ENCODE data around the gene MAGEA9B. TPM values are rescaled to one million over a fixed set of nuclear protein-coding genes. Genes with fewer than 3 reads are reported as not detected.

MAGEA9B gene
- total and polyA plus RNA-seq, 10 of the 15 experiments (the other 5 are each of a cell fraction or from before 2014, with no cell fraction given), result 0.08 TPM; not detected in 9

DNA sequence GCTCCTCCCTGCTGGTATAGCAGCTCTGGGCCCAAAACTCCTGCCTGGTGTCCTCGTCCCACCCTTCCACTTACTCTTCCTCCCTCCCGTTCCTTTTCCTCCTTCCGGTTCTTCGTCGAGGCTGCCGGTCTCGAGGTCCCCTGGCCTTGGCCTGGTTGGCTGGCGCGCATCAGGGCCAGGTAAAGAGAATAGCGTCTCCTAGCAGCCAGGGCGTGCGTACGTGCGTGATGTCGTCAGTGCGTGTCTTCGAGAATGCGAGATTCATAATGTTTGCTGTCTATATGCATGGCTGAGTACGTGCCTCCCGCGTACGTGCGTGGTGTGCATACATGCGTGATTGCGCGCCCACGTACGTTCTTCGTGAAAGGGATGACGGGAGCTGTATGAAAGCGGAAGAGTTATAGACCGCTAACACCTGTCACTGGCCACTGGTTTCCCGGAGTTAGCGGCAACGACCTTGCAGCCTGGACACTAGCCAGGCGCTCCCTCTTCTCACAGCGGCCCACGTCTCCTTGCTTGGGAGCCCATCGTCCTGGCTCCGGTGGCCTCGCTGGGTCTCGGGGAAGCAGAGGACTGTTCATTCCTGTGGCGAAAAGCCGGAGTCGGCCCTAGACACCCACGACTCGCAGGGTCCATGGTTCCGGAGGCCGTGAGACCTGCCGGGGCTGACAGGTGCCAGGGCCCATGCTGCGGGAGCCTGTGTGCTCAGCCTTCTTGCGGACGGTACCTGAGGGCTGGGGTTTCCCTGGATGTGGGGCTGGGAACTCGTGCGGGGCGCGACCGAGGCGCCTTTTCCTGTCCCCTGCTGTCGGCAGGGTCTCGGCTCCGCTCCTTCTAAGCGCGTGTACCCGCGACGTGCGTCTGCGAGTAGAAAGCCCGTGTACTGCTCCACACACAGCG lies 46.4 kb downstream of the MAGEA9B start, which contains the start of gene EOLA1 (continued):
- peak in 1 of 2 experiments; percentile 5; a peak in 1 of 4 replicates for TF ChIP-seq SRF (IDR thresholded peaks at IDR 0.05; ENCODE audit: low read depth in 2 of 2, low read length in 2 of 2)
- peak; percentile 89 for TF ChIP-seq POLR2A (IDR thresholded peaks at IDR 0.05; ENCODE audit: low read depth, low read length)
- TF ChIP-seq CHD2 (IDR thresholded peaks at IDR 0.05; ENCODE audit: borderline replicate concordance, low read depth, low read length), result peak; percentile 12
- peak; percentile 96 for TF ChIP-seq PAX5 (IDR thresholded peaks at IDR 0.05; ENCODE audit: borderline replicate concordance, low read depth, low read length)
- TF ChIP-seq HCFC1 (IDR thresholded peaks at IDR 0.05; ENCODE audit: low read length), result peak; percentile 20; the same call in 1 of the 2 replicates
- peak; percentile 86 for TF ChIP-seq RELB (IDR thresholded peaks at IDR 0.05; ENCODE audit: low read depth)
- peak; percentile 67; the same call in 1 of the 2 replicates for TF ChIP-seq PAX8 (IDR thresholded peaks at IDR 0.05)
- TF ChIP-seq SPI1 (IDR thresholded peaks at IDR 0.05; ENCODE audit: borderline replicate concordance, insufficient read depth, low read depth, low read length), result peak; percentile 19; the same call in 1 of the 2 replicates
- TF ChIP-seq POLR2AphosphoS2 (IDR thresholded peaks at IDR 0.05; ENCODE audit: low read depth, low read length), result 0 out of 2 replicates have a peak, but pooled peaks have one; percentile 20
- TF ChIP-seq NBN (IDR thresholded peaks at IDR 0.05), result 0 out of 2 replicates have a peak, but pooled peaks have one; percentile 47
- TF ChIP-seq BMI1 (IDR thresholded peaks at IDR 0.05; ENCODE audit: borderline replicate concordance), result peak; percentile 80
- no peak for TF ChIP-seq RB1 (IDR thresholded peaks at IDR 0.05; ENCODE audit: borderline replicate concordance)
- peak; percentile 89 for TF ChIP-seq TCF12 (IDR thresholded peaks at IDR 0.05; ENCODE audit: low read depth, low read length)
- peak; percentile 48 to 83; a peak in 1 of 4 replicates for TF ChIP-seq BHLHE40 (IDR thresholded peaks at IDR 0.05; ENCODE audit: borderline replicate concordance in 1 of 2, low read depth in 2 of 2, low read length in 1 of 2)
- TF ChIP-seq, protein P1, sequence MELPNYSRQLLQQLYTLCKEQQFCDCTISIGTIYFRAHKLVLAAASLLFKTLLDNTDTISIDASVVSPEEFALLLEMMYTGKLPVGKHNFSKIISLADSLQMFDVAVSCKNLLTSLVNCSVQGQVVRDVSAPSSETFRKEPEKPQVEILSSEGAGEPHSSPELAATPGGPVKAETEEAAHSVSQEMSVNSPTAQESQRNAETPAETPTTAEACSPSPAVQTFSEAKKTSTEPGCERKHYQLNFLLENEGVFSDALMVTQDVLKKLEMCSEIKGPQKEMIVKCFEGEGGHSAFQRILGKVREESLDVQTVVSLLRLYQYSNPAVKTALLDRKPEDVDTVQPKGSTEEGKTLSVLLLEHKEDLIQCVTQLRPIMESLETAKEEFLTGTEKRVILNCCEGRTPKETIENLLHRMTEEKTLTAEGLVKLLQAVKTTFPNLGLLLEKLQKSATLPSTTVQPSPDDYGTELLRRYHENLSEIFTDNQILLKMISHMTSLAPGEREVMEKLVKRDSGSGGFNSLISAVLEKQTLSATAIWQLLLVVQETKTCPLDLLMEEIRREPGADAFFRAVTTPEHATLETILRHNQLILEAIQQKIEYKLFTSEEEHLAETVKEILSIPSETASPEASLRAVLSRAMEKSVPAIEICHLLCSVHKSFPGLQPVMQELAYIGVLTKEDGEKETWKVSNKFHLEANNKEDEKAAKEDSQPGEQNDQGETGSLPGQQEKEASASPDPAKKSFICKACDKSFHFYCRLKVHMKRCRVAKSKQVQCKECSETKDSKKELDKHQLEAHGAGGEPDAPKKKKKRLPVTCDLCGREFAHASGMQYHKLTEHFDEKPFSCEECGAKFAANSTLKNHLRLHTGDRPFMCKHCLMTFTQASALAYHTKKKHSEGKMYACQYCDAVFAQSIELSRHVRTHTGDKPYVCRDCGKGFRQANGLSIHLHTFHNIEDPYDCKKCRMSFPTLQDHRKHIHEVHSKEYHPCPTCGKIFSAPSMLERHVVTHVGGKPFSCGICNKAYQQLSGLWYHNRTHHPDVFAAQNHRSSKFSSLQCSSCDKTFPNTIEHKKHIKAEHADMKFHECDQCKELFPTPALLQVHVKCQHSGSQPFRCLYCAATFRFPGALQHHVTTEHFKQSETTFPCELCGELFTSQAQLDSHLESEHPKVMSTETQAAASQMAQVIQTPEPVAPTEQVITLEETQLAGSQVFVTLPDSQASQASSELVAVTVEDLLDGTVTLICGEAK (IDR thresholded peaks at IDR 0.05; ENCODE audit: borderline replicate concordance), result peak; percentile 34; the same call in 1 of the 2 replicates
- peak; percentile 45; the same call in 1 of the 2 replicates for TF ChIP-seq MTA2 (IDR thresholded peaks at IDR 0.05; ENCODE audit: low read depth)
- peak; percentile 53; the same call in 1 of the 2 replicates for TF ChIP-seq RUNX3 (IDR thresholded peaks at IDR 0.05; ENCODE audit: low read length)
- TF ChIP-seq IKZF1 (conservative IDR thresholded peaks at IDR 0.05), result peak; percentile 65
- TF ChIP-seq RCOR1 (conservative IDR thresholded peaks at IDR 0.05; ENCODE audit: low read depth, low read length), result 0 out of 2 replicates have a peak, but pooled peaks have one; percentile 37
- TF ChIP-seq NFIC (IDR thresholded peaks at IDR 0.05; ENCODE audit: low read depth, low read length), result no peak
- peak; percentile 64; the same call in 1 of the 2 replicates for TF ChIP-seq DPF2 (IDR thresholded peaks at IDR 0.05)
- TF ChIP-seq, protein P2, sequence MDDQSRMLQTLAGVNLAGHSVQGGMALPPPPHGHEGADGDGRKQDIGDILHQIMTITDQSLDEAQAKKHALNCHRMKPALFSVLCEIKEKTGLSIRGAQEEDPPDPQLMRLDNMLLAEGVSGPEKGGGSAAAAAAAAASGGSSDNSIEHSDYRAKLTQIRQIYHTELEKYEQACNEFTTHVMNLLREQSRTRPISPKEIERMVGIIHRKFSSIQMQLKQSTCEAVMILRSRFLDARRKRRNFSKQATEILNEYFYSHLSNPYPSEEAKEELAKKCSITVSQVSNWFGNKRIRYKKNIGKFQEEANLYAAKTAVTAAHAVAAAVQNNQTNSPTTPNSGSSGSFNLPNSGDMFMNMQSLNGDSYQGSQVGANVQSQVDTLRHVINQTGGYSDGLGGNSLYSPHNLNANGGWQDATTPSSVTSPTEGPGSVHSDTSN (IDR thresholded peaks at IDR 0.05; ENCODE audit: insufficient replicate concordance, low read depth, low read length), result peak; percentile 10
- no peak for TF ChIP-seq ZNF384 (IDR thresholded peaks at IDR 0.05; ENCODE audit: borderline replicate concordance, low read depth, low read length)
